Liver (tissue), 9 donors: Measurements from ENCODE around the gene GMFB. TPM values are rescaled to one million over a fixed set of nuclear protein-coding genes. Genes with fewer than 3 reads are reported as not detected.

Experiments
- DNase-seq: peaks from one replicate; pipeline ENCODE4 v3.0.0-alpha.2; 2017; ENCODE audit warnings: low spot score
- H3K27ac ChIP-seq, 2 donors: one replicate each; pipeline ENCODE4 v1.7.0; 2013; ENCODE audit warnings: inconsistent platforms in 2 of 2, low read length in 2 of 2, control low read depth in 1 of 2, low read depth in 1 of 2, mild to moderate bottlenecking in 1 of 2
- H3K27me3 ChIP-seq, 4 donors: one replicate each; pipeline versions ENCODE4 v1.6.1 to v1.7.0; 2013; ENCODE audit warnings: low read length in 3 of 4, inconsistent platforms in 1 of 4, mild to moderate bottlenecking in 1 of 4, moderate library complexity in 1 of 4; ENCODE audit not compliant: control insufficient read depth in 4 of 4, insufficient read depth in 4 of 4
- H3K36me3 ChIP-seq, 4 donors: one replicate each; pipeline versions ENCODE4 v1.6.1 to v1.7.0; 2013; ENCODE audit warnings: low read length in 3 of 4, mild to moderate bottlenecking in 3 of 4, low read depth in 1 of 4, moderate library complexity in 1 of 4; ENCODE audit not compliant: control insufficient read depth in 4 of 4, insufficient read depth in 3 of 4
- H3K4me1 ChIP-seq, 4 donors: one replicate each; pipeline versions ENCODE4 v1.6.1 to v1.7.0; 2013; ENCODE audit warnings: low read length in 3 of 4, mild to moderate bottlenecking in 3 of 4, moderate library complexity in 1 of 4; ENCODE audit not compliant: control insufficient read depth in 4 of 4, insufficient read depth in 4 of 4
- H3K4me3 ChIP-seq, 3 donors: one replicate each; pipeline versions ENCODE4 v1.6.1 to v1.7.0; 2013; ENCODE audit warnings: low read length in 3 of 3, control low read depth in 1 of 3, low read depth in 1 of 3, mild to moderate bottlenecking in 1 of 3
- H3K9ac ChIP-seq, 2 donors: one replicate each; pipeline ENCODE4 v1.7.0; 2013; ENCODE audit warnings: low read length in 2 of 2, mild to moderate bottlenecking in 2 of 2, moderate library complexity in 2 of 2, control low read depth in 1 of 2, low read depth in 1 of 2
- H3K9me3 ChIP-seq, 4 donors: one replicate each; pipeline versions ENCODE4 v1.6.1 to v1.7.0; 2013; ENCODE audit warnings: low read length in 3 of 4; ENCODE audit not compliant: control insufficient read depth in 4 of 4
- ATF3 ChIP-seq: IDR thresholded peaks from 2 replicates; pipeline ENCODE4 v1.6.1; 2016; ENCODE audit warnings: antibody characterized with exemption
- EGR1 ChIP-seq, 2 donors: IDR thresholded peaks; 2 replicates each; pipeline ENCODE4 v1.6.1; 2016 to 2018; ENCODE audit warnings: antibody characterized with exemption in 2 of 2, low read depth in 2 of 2
- FOXA1 ChIP-seq: IDR thresholded peaks from 2 replicates; pipeline ENCODE4 v1.6.1; 2016; ENCODE audit warnings: antibody characterized with exemption
- FOXA2 ChIP-seq: IDR thresholded peaks from 2 replicates; pipeline ENCODE4 v1.6.1; 2016; ENCODE audit warnings: antibody characterized with exemption
- GABPA ChIP-seq, 2 donors: IDR thresholded peaks in 1 of 2; conservative IDR thresholded peaks in 1 of 2; 2 replicates each; pipeline ENCODE4 v1.6.1; 2016; ENCODE audit warnings: antibody characterized with exemption in 2 of 2, mild to moderate bottlenecking in 1 of 2, moderate library complexity in 1 of 2
- HNF4A ChIP-seq, 2 donors: conservative IDR thresholded peaks; 2 replicates each; pipeline ENCODE4 v1.6.1; 2016; ENCODE audit warnings: antibody characterized with exemption in 2 of 2, mild to moderate bottlenecking in 2 of 2
- HNF4G ChIP-seq: IDR thresholded peaks from 2 replicates; pipeline ENCODE4 v1.6.1; 2016; ENCODE audit warnings: antibody characterized with exemption
- JUND ChIP-seq, 2 donors: IDR thresholded peaks; 2 replicates each; pipeline ENCODE4 v1.6.1; 2016; ENCODE audit warnings: antibody characterized with exemption in 2 of 2
- MAX ChIP-seq: IDR thresholded peaks from 2 replicates; pipeline ENCODE4 v1.6.1; 2016; ENCODE audit warnings: antibody characterized with exemption
- NR2F2 ChIP-seq: IDR thresholded peaks from 2 replicates; pipeline ENCODE4 v1.6.1; 2016; ENCODE audit warnings: antibody characterized with exemption
- RAD21 ChIP-seq, 2 donors: IDR thresholded peaks; 2 replicates each; pipeline ENCODE4 v1.6.1; 2016; ENCODE audit warnings: antibody characterized with exemption in 2 of 2, mild to moderate bottlenecking in 2 of 2
- RXRA ChIP-seq, 2 donors: IDR thresholded peaks; 2 replicates each; pipeline ENCODE4 v1.6.1; 2017 to 2018; ENCODE audit warnings: antibody characterized with exemption in 2 of 2, mild to moderate bottlenecking in 1 of 2
- SP1 ChIP-seq: IDR thresholded peaks from 2 replicates; pipeline ENCODE4 v1.6.1; 2018; ENCODE audit warnings: antibody characterized with exemption, mild to moderate bottlenecking
- TAF1 ChIP-seq: conservative IDR thresholded peaks from 2 replicates; pipeline ENCODE4 v1.6.1; 2016; ENCODE audit warnings: antibody characterized with exemption, mild to moderate bottlenecking
- YY1 ChIP-seq: IDR thresholded peaks from 2 replicates; pipeline ENCODE4 v1.6.1; 2016; ENCODE audit warnings: antibody characterized with exemption, mild to moderate bottlenecking
- ZBTB33 ChIP-seq: IDR thresholded peaks from 2 replicates; pipeline ENCODE4 v1.6.1; 2016; ENCODE audit warnings: antibody characterized with exemption
- WGBS: extraction: QIAGEN DNeasy Blood & Tissue Kit; methylation state at CpG from one replicate; pipeline ENCODE4 v1.1.7; 2013; 5-methylcytosine and 5-hydroxymethylcytosine counted together
- polyA plus RNA-seq, 2 donors: library from polyadenylated mRNA; stranded (reverse) in 1 of 2; unstranded in 1 of 2; fragments of 200-250 nt in 1 of 2; fragments of >200 nt in 1 of 2; fragmentation: Nextera tagmentation in 1 of 2; extraction: Ambion mirVana in 1 of 2; gene quantifications; one replicate each; pipeline versions ENCODE4 v1.2.1 to v1.2.3, GENCODE V29; 2013 to 2015
- total RNA-seq, 2 donors: library from RNA; depleted of rRNA; stranded (reverse); fragments of >200 nt; gene quantifications; one replicate each; pipeline ENCODE4 v1.2.3, GENCODE V29; 2014
- TF ChIP-seq, protein P1 (sequence below): fragments of 150-350 bp; IDR thresholded peaks from 2 replicates; pipeline ENCODE4 v1.5.1; 2017; ENCODE audit warnings: improper control_type of control experiment, low read depth, low read length; ENCODE audit not compliant: missing input control
- TF ChIP-seq, protein P2 (sequence below): IDR thresholded peaks from 2 replicates; pipeline ENCODE4 v1.6.1; 2016; ENCODE audit warnings: antibody characterized with exemption, mild to moderate bottlenecking
- donor health status: healthy.
- donor health status: healthy.
- donor health status: healthy.
- donor health status: healthy.
- donor health status: healthy.

GMFB gene
- total and polyA plus RNA-seq, 4 donors = 13.3 to 26.3 (median 20.6) TPM

- WGBS = 83% methylated on average over 1 of the region's 1 CpG
- Histone ChIP-seq H3K4me3 (no peak overlapping the region), H3K9ac (no peak overlapping the region), H3K4me1 (peaks cover 0 to 5% (median 4%) of the 10 kb centered on the region in 4 donors), H3K9me3 (no peaks in the 10 kb centered on the region), H3K27ac (no peak overlapping the region), H3K27me3 (no peaks in the 10 kb centered on the region), H3K36me3 (no peaks in the 10 kb centered on the region)
- no peak for DNase-seq
- TF ChIP-seq YY1 (no peak), RXRA (IDR thresholded peaks at IDR 0.05) (no peak), EGR1 (IDR thresholded peaks at IDR 0.05; ENCODE audit: low read depth in 2 of 2) (no peak), TAF1 (no peak), ZBTB33 (no peak), MAX (no peak), FOXA1 (no peak), ATF3 (no peak), GABPA (IDR thresholded peaks at IDR 0.05 in 1 of 2, conservative IDR thresholded peaks at IDR 0.05 in 1 of 2) (no peak), HNF4A (conservative IDR thresholded peaks at IDR 0.05) (no peak), NR2F2 (no peak), RAD21 (IDR thresholded peaks at IDR 0.05) (no peak), SP1 (no peak), FOXA2 (no peak), HNF4G (no peak), JUND (IDR thresholded peaks at IDR 0.05) (no peak)
- TF ChIP-seq, protein P1, sequence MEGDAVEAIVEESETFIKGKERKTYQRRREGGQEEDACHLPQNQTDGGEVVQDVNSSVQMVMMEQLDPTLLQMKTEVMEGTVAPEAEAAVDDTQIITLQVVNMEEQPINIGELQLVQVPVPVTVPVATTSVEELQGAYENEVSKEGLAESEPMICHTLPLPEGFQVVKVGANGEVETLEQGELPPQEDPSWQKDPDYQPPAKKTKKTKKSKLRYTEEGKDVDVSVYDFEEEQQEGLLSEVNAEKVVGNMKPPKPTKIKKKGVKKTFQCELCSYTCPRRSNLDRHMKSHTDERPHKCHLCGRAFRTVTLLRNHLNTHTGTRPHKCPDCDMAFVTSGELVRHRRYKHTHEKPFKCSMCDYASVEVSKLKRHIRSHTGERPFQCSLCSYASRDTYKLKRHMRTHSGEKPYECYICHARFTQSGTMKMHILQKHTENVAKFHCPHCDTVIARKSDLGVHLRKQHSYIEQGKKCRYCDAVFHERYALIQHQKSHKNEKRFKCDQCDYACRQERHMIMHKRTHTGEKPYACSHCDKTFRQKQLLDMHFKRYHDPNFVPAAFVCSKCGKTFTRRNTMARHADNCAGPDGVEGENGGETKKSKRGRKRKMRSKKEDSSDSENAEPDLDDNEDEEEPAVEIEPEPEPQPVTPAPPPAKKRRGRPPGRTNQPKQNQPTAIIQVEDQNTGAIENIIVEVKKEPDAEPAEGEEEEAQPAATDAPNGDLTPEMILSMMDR = no peak
- TF ChIP-seq, protein P2, sequence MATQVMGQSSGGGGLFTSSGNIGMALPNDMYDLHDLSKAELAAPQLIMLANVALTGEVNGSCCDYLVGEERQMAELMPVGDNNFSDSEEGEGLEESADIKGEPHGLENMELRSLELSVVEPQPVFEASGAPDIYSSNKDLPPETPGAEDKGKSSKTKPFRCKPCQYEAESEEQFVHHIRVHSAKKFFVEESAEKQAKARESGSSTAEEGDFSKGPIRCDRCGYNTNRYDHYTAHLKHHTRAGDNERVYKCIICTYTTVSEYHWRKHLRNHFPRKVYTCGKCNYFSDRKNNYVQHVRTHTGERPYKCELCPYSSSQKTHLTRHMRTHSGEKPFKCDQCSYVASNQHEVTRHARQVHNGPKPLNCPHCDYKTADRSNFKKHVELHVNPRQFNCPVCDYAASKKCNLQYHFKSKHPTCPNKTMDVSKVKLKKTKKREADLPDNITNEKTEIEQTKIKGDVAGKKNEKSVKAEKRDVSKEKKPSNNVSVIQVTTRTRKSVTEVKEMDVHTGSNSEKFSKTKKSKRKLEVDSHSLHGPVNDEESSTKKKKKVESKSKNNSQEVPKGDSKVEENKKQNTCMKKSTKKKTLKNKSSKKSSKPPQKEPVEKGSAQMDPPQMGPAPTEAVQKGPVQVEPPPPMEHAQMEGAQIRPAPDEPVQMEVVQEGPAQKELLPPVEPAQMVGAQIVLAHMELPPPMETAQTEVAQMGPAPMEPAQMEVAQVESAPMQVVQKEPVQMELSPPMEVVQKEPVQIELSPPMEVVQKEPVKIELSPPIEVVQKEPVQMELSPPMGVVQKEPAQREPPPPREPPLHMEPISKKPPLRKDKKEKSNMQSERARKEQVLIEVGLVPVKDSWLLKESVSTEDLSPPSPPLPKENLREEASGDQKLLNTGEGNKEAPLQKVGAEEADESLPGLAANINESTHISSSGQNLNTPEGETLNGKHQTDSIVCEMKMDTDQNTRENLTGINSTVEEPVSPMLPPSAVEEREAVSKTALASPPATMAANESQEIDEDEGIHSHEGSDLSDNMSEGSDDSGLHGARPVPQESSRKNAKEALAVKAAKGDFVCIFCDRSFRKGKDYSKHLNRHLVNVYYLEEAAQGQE = no peak
These were observed 26.9 kb upstream of the GMFB start for GRCh38 chr14:54515670-54516069.
